Muscle of arm (tissue), 14 donors: ENCODE results near the gene ST8SIA5. TPM values are rescaled to one million over a fixed set of nuclear protein-coding genes. Genes with fewer than 3 reads are reported as not detected.
"Not testable (repeated sequence)": the region's sequence is repeated elsewhere in the genome, so short reads cannot be mapped to it uniquely, and the experiment has no call there.

Source experiments
- DNase-seq: peaks from one replicate; pipeline ENCODE4 v3.0.0-alpha.2; 2013
- long read RNA-seq, 11 donors: transcript quantifications; one replicate each; lab custom pipeline, GENCODE V29; 2026
- polyA plus RNA-seq, 12 donors: library from polyadenylated mRNA; unstranded; fragments of 120-200 nt; gene quantifications; one replicate each; pipeline ENCODE4 v1.2.1, GENCODE V29; 2013; ENCODE audit not compliant: insufficient read length in 12 of 12

ST8SIA5 gene, protein sequence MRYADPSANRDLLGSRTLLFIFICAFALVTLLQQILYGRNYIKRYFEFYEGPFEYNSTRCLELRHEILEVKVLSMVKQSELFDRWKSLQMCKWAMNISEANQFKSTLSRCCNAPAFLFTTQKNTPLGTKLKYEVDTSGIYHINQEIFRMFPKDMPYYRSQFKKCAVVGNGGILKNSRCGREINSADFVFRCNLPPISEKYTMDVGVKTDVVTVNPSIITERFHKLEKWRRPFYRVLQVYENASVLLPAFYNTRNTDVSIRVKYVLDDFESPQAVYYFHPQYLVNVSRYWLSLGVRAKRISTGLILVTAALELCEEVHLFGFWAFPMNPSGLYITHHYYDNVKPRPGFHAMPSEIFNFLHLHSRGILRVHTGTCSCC
- 1 to 10 TPM in 11 of 12 donors, not detected in 1; 2.7 to 8.3 (median 5.4) TPM for polyA plus RNA-seq
- long read RNA-seq, donor 1: 0 reads
- long read RNA-seq, donor 2, partial matches to known transcripts: 0 of 1 reads
- long read RNA-seq, donor 2, other reads (novel, unspliced or antisense): 0 of 1 reads
- long read RNA-seq, donor 3: 0 reads
- long read RNA-seq, donor 4: 0 reads
- long read RNA-seq, donor 5, full-length matches to known transcripts: 2 of 2 reads
- long read RNA-seq, donor 5, partial matches to known transcripts: 0 of 2 reads
- long read RNA-seq, donor 5, other reads (novel, unspliced or antisense): 0 of 2 reads
- long read RNA-seq, donor 6: 0 reads
- long read RNA-seq, donor 7: 0 reads
- long read RNA-seq, donor 8, partial matches to known transcripts: 0 of 1 reads
- long read RNA-seq, donor 8, other reads (novel, unspliced or antisense): 0 of 1 reads
- long read RNA-seq, donor 9: 0 reads
- long read RNA-seq, donor 10, partial matches to known transcripts: 0 of 1 reads
- long read RNA-seq, donor 10, other reads (novel, unspliced or antisense): 0 of 1 reads
- long read RNA-seq, donor 11, partial matches to known transcripts: 0 of 1 reads
- long read RNA-seq, donor 11, other reads (novel, unspliced or antisense): 0 of 1 reads

DNA sequence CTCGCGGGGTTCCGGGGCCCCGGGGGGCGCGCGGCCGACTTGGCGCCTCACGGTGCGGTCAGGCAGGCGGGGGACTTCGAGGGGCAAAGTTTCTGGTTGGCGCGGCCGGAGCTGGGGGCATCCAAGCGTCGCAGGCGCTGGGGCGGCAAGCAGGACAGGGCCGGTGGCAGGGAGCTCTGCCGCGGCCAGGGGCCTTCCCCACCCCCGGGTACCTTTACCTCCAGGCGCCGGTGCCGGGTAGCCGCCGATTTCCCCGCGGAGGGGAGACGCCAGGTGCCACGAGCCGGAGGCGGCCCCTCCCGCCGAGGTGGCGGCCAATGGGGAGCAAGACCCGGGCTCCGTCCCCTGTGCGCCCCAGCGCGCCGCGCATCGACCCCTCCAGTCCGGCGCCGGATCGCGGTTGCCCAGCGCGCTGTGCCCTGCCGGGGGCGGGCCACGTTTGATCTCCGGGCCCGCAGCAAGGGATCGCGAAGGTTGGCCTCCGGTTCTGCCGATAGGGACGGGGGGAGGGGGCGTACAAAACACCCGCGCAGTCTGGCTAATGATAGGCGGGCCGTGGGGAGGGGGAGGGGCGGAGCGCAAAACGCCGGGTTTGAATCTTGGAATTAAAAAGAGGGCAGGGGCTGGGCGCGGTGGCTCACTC, at the start of gene ST8SIA5:
ST8SIA5 (minus strand) TSS at position 495 of the 643 bp plus-strand sequence. CDS start 545 bp downstream, outside the sequence.
- no peak for DNase-seq

GRCh38 chr18:46795945-46796344, 39.1 kb upstream of the ST8SIA5 start:
- DNase-seq: not testable (repeated sequence)

DNA sequence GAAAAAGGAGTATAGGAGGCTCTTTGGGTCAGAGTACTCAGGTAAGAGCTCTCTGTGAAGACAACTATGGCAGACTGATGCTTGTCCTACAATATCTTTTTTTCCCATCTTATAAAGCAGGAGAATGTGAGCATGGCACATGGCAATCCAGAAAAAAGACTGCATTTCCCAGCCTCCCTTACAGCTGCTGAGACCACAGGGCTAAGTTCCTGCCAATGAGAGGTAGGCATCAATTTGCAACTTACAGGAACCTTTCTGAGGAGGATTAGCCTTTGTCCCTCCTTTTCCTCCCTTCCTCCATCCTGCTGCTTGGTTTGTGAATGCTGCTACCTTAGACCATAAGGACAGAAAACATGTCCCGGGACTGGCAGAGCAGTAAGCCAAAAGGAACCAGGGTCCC, 37.8 kb upstream of the ST8SIA5 start:
- DNase-seq: no peak

- DNase-seq: no peak
Measured at GRCh38 chr18:46793565-46793964, 36.7 kb upstream of the ST8SIA5 start.

DNA sequence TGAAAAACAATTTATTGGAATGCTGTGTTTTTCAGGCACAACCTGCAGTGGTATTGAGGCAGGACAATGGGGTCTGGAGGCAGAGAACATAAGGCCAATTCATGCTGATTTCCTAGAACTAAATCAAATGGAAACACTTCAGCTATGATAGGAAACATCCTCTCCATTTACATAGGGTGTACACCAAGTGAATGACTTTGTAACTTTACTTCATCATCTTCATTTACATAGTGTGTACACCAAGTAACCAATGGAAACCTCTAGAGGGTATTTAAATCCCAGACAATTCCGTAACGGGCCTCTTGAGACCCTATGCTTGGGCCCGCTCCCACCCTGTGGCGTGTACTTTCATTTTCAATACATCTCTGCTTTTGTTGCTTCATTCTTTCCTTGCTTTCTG, 32.2 kb upstream of the ST8SIA5 start:
- no peak for DNase-seq

- no peak for DNase-seq
Measured at GRCh38 chr18:46787674-46788073, 30.8 kb upstream of the ST8SIA5 start.

DNA sequence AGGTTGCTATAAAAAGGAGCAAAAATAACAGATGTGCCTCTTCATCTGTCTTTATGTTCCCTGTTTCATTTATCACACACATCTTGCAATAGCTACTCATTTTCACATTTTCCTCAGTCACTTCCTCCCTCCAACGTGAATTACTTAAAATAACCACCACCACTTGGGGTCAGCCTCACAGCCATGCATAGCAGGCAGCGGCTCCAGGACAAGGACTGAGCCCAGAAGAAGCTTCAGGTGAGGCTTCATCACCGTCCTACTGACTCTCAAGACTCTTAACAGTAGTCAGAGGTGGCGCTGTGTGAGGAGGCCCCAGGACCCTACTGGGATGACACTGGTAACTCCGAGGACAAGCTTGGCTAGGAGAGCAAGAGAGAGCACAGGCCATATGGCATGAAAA, 15.5 kb upstream of the ST8SIA5 start:
- no peak for DNase-seq

- no peak for DNase-seq
Measured at GRCh38 chr18:46771141-46771540, 14.3 kb upstream of the ST8SIA5 start.

DNA sequence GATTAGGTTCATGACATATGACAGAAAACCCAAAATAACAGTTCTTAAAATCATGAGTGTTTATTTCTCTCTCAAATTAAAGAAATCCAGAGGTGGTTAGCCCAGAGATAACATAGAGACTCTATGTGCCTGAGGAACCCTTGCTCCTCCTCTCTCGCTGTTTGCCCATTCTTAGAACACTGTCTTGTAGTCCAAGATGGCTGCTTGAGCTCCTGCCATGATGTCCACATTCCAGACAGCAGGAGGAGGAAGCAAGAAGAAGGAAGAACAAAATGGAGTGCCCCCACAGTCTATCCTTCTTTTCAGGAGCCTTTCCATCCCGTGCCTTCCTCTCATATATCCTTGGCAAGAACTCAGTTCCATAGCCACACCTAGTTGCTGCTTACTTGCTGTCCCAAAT, 13.9 kb upstream of the ST8SIA5 start:
- DNase-seq: no peak

- no peak for DNase-seq
Measured at GRCh38 chr18:46768166-46768921, 11.5 kb upstream of the ST8SIA5 start.

DNA sequence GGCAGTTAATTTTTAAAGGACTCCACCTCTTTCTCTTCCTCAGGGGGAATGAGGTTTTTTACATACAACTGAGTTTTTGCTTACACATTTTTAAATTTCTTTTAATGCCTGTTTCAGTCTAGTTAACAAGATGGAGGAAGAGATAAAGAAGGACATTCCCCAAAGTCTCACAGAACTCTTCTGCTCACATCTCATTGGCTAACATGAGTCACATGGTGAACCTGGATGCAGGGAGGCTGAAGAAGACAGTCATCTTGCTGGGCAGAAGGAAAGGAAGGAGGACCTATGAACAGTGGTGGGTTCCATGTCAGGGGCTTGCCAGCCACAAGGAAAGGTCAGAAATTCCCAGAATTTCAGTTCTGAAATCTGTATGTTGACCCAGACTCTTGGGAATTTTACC, 10.4 kb upstream of the ST8SIA5 start:
- no peak for DNase-seq

- no peak for DNase-seq
Measured at GRCh38 chr18:46764586-46764985, 7.7 kb upstream of the ST8SIA5 start.

DNA sequence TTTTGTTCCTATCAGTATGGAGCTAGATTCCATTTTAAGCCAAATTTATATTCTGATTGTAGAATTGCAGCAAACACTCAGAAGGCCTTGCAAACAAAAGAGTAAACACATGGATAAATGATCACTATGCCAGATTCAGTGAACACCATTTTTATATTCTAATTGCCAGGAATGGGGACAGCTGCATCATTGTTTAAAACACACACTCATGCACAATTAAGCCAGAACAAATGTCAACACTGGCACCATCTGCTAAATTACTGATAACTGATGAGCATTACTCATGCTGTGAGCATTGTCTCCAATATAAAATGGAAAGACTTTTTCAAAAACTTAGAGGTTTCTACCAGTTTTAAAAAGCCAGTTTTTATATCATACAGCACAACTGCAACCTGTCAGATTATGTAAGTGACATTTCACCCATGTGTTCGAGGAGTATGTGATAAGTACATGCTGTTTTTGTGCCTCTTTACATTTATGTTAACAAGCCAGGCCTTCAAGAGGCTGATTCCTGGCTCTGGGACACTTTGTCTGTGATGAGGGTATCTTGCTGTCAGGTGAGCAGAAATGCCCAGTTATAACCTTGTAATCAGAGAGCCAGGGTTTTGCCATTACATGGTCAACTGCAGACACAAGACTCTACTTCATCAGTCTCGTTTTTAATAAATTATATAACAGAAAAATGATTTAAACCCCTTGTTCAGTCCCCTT, 4.4 kb upstream of the ST8SIA5 start:
- no peak for DNase-seq

GRCh38 chr18:46759890-46760289, 3.0 kb upstream of the ST8SIA5 start:
- DNase-seq: no peak

DNA sequence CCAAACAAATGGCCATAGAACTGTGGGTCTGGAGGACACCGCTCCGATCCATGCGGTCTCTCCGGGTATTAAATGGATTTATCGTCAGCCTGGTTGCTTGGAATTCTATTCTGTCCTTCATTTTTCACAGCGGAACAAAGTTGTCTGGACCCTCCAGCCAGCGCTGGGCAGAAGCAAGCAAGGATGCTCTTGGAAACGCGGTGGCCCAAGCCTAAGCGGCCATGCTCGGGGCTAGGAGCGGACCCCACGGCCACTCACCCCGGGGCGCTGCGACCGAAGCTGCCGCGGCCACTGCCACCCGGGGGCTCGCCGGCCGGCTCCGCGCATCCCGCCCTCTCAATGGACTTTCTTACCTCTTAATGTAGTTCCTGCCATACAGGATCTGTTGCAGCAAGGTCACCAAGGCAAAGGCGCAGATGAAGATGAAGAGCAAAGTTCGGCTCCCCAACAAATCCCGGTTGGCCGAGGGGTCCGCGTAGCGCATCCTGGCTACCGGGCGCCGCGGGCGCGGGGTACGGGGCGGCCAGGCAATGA, 761 bp downstream of the ST8SIA5 start:
- no peak for DNase-seq

GRCh38 chr18:46755315-46756024, 1.4 kb downstream of the ST8SIA5 start:
- DNase-seq: no peak

DNA sequence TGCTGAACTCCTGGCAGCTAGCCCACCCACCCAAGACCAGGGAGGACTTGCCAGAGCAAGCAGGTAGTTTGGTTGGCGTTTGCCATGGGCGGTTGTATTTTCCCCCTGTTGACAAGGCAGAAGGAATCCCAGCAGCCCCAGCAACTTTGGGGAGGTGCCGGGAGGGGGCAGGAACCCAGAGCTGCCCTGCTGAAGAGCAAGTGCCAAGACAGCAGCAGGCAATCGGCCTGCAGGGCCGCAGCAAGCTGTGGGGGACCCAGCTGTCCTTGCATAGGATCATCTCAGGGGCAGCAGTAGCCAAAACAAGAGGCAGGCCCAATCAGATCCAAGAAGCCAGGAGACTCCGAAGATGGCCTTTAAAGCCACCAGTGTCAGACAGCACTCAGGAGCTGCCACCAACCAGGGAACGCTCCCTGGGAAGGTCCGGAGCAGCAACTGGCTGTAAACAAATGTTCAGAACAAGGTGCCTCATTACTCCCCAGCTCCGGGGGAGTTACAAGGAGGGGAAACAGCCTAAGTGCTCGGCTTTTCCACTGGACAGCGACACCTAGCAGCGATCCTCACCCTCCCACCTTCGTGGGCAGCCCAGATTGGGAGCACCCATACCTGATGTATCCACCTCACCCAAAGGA, 2.1 kb downstream of the ST8SIA5 start:
- peak; percentile 9 for DNase-seq

- DNase-seq: no peak
Measured at GRCh38 chr18:46754188-46754587, 2.7 kb downstream of the ST8SIA5 start.

DNA sequence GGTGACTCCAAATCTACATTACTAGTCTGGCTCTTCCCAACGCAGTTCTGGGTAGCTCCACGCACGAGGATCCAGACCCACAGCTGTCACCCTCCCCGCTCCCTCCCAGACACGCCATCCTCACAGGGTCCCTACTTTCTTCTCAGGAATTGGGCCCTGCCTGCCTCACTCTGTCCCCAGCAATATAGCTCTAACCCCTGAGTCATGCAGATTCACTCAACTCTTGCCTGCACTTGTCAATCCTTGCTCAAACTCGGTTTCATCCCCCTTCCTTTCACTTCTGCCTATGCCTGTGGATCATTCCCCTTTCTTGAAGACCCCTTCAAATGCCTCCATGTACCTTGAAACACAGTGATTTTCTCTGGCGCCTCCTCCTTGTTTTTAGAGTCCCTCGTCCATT, 5.0 kb downstream of the ST8SIA5 start:
- DNase-seq: no peak
